ENCODE results near the gene MYH15.

DNA sequence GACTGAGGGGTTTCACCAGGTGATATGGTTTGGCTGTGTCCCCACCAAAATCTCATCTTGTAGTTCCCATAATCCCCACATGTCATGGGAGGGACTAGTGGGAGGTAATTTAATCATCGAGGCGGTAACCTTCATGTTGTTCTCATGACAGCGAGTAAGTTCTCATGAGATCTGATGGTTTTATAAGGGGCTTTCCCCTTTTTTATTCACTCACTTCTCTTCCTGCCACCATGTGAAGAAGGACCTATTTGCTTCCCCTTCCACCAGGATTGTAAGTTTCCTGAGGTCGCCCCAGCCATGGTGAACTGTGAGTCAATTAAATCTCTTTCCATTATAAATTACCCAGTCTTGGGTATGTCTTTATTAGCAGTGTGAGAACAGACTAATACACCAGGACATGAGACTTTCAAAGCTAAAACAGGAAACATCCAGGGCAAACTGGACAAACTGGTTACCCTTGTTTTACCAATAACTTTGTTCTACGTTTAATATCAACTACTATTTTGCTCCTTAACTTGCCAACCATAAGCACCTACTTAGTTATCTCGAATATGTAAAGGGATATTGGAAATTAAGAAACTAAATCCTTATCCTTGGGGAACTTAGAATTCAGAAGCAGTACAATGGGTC, 98.2 kb downstream of the MYH15 start:
- TF ChIP-seq, protein P1, sequence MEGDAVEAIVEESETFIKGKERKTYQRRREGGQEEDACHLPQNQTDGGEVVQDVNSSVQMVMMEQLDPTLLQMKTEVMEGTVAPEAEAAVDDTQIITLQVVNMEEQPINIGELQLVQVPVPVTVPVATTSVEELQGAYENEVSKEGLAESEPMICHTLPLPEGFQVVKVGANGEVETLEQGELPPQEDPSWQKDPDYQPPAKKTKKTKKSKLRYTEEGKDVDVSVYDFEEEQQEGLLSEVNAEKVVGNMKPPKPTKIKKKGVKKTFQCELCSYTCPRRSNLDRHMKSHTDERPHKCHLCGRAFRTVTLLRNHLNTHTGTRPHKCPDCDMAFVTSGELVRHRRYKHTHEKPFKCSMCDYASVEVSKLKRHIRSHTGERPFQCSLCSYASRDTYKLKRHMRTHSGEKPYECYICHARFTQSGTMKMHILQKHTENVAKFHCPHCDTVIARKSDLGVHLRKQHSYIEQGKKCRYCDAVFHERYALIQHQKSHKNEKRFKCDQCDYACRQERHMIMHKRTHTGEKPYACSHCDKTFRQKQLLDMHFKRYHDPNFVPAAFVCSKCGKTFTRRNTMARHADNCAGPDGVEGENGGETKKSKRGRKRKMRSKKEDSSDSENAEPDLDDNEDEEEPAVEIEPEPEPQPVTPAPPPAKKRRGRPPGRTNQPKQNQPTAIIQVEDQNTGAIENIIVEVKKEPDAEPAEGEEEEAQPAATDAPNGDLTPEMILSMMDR (conservative IDR thresholded peaks at IDR 0.05; ENCODE audit: low read depth, low read length), result no peak
- TF ChIP-seq POLR2A (IDR thresholded peaks at IDR 0.05; ENCODE audit: low read depth, low read length), result no peak
- TF ChIP-seq, protein P2, sequence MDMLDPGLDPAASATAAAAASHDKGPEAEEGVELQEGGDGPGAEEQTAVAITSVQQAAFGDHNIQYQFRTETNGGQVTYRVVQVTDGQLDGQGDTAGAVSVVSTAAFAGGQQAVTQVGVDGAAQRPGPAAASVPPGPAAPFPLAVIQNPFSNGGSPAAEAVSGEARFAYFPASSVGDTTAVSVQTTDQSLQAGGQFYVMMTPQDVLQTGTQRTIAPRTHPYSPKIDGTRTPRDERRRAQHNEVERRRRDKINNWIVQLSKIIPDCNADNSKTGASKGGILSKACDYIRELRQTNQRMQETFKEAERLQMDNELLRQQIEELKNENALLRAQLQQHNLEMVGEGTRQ (IDR thresholded peaks at IDR 0.05; ENCODE audit: low read depth, low read length), result no peak
- no peak for TF ChIP-seq RCOR1 (IDR thresholded peaks at IDR 0.05; ENCODE audit: insufficient replicate concordance, low read length)
- no peak for TF ChIP-seq CEBPB (IDR thresholded peaks at IDR 0.05; ENCODE audit: low read depth, low read length)
- no peak for TF ChIP-seq MAZ (IDR thresholded peaks at IDR 0.05; ENCODE audit: borderline replicate concordance, low read depth, low read length)
- TF ChIP-seq MAFK (IDR thresholded peaks at IDR 0.05; ENCODE audit: low read depth, low read length), result no peak
- no peak for TF ChIP-seq SMC3 (IDR thresholded peaks at IDR 0.05; ENCODE audit: low read depth, low read length)
- no peak for TF ChIP-seq RFX5 (IDR thresholded peaks at IDR 0.05; ENCODE audit: low read depth, low read length)
- no peak for TF ChIP-seq BHLHE40 (IDR thresholded peaks at IDR 0.05; ENCODE audit: low read depth, low read length)
- TF ChIP-seq RAD21 (IDR thresholded peaks at IDR 0.05; ENCODE audit: low read length), result no peak
- no peak for TF ChIP-seq CHD1 (IDR thresholded peaks at IDR 0.05; ENCODE audit: low read depth, low read length)

Measured in IMR-90 (cell line).